Activated CD8-positive, alpha-beta memory T cell treated with anti-CD3 and anti-CD28 coated beads for 24 hours (primary cell): ENCODE results near the gene CBLB.

Source experiments
- DNase-seq: peaks from one replicate; pipeline ENCODE4 v3.0.0-alpha.2; 2020

The CBLB gene

GRCh38 chr3:105869861-105870755 is 1.3 kb upstream of the CBLB start:
- no peak for DNase-seq

GRCh38 chr3:105869531-105869833 is 670 bp upstream of the CBLB start:
- DNase-seq = no peak

- DNase-seq = peak; percentile 74
Measured at GRCh38 chr3:105868431-105868741, 426 bp downstream of the CBLB start.

GRCh38 chr3:105867712-105868430 is 941 bp downstream of the CBLB start:
- no peak for DNase-seq

DNA sequence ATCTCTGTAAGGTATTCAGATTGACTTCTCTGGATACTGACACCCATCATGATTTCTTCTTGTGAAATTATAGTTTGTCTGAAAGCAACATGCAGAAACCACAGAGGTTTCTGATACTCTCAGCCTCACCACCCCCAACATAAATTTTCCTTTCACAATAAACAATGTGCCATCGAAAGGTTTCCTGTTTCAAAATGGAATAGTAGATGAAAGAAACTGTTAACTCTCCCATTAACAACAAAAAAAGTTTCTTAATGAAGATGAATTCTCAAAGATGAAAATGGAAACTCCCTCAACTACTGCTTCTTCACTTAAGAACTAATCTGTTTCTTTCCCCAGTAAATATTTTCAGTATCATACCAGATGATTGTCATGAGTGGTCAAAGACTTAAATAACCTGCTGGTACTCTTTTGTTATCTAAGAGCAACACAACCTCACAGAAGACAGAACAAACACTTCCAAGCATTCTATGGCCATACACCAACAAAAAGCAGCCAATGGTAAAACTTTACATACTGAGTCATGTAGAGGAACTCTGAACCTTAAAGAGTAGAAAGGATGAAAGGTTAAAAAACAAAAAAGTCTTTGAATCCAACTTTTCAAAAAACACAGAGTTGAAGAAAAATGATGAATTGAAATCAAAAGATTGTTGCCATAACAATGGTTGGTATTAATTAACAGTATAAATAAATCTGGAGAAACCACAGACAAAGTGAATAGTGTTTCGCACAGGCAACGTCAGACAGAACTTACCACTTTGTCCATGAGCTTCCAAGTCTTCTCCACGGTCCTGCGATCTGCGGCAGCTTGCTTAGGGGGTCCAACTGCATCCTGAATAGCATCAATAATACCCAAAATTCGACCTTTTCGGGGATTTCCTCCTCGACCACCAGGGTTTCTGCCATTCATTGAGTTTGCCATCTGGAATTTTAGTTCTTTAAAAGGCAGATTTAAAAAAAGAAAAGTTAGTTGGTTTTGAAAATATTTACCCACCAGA is 1.9 kb downstream of the CBLB start:
- DNase-seq = no peak

- DNase-seq = no peak
Measured at GRCh38 chr3:105865867-105866350, 2.9 kb downstream of the CBLB start.

GRCh38 chr3:105865016-105865623 is 3.7 kb downstream of the CBLB start:
- no peak for DNase-seq

DNA sequence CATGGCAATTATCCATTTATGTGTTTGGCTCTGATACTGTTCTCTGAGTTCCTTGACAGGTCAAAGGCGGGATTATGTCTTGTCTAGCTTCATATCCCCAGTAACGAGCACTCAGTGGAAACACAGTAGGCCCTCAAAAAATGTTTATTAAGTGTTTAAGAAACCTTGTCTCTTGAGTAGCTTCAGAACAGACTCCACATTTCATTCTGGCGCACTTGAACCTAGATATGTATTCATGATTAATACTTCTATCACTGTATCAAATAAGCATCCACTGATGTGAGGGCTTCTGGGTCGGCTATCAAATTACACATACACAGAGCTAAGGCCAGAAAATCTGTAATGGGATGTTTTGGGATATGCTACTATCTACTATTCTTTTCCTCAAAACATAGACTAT is 4.6 kb downstream of the CBLB start:
- DNase-seq = no peak

DNA sequence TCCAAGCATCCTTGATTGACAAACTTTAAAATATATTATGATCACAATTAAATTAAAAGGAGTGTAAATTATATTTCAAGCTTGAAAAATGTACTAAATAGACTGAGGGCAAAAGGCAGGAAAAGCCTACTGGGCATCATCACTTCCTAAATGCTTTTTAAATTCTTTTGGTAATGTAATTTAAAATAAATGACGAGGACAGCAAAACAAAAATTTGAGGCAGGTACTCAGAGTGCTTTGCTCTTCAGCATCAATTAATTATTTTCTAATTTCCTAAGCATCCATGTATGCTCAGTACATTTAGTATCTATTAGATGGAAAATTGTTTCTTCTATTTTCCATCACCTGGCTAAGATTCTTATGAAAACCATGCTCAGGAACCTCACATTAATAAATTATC is 5.2 kb downstream of the CBLB start:
- no peak for DNase-seq

DNA sequence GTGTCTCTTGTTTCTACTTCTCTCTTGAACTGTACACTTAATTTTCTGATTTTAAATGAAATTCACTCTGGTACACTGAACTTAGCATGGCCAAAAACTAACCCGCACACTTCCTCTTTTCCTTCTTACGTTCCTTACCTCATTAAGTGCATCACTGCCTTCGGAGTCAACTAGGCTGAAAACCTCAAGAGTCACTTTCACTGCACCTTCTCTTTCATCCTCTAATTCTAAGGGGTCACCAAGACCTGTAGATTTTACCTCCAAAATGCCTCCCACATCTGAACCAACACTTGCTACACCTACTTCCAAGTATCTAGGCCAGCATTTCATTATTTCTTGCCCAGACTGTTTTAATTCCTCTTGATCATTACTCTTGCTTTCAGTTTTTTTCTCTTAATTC is 6.6 kb downstream of the CBLB start:
- DNase-seq = no peak

DNA sequence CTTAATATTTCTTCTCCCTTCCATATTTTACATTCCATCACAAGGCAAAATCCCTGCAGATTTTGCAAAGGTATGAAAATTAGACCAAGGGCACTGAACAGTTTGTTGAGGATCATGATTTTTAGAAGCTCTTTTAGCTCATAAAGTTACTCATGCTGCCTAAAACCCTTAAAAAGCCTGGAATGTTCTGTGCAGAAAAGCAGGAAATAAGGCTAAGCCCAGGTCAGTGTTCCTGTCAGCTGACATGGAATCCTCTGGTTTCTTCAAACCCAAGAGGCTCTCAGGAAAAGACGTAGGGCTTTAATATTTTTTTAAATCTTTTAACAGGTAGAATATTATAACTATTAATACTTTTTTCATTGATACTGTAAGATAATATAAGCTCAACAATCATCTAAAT is 8.2 kb downstream of the CBLB start:
- DNase-seq = no peak

DNA sequence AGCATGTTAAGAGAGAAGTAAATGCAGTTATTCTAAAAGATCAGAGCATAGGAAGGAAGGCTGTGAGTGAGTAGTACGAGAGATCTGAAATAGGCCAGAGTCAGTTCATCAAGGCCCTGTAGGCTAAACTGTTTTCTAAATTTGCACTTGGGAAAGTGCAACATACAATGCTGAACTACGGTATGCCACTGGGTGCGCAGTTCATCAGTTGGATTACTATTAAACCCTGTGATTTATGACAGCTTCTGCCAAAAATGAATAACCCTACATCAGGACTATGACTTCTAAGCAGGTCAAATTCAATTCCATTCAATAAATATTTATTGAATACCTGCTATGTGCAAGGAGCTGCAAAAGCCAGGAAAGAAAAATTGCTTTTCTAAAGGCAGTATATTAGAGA is 10.8 kb downstream of the CBLB start:
- no peak for DNase-seq

DNA sequence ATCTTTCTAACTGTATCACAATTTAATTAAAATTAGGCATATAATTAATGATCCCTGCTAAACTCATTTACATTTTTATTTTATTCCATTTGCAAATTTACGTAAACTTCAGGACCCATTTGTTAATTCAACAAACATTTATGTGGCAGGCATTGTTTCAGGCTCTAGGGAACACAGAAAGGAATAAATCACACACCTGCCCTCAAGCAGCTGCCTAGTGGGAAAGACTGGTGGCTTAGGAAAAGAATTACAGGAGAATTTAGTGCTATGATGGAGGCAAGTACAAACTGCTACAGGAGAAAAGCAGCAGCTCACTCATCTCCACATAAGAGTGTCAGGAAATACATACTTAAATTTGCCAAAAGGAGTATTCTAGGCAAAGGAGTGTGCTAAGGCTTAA is 11.2 kb downstream of the CBLB start:
- no peak for DNase-seq

GRCh38 chr3:105856605-105857004 is 12.2 kb downstream of the CBLB start:
- no peak for DNase-seq

GRCh38 chr3:105853801-105854432 is 14.9 kb downstream of the CBLB start:
- no peak for DNase-seq

GRCh38 chr3:105851582-105851981 is 17.2 kb downstream of the CBLB start:
- no peak for DNase-seq

DNA sequence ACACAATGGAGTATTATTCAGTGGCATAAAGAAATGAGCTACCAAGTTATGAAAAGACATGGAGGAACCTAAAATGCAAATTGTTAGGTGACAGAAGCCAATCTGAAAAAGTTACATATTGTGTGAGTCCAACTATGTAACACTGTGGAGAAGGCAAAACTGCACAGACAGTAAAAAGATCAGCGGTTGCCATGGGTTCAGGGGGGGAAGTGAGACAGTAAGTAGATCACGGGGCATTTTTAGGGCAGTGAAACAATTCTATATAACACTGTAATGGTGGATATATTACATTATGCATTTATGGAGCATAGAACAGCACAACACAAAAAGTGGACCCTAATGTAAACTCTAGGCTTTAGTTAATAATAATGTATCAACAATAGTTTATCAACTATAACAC is 17.6 kb downstream of the CBLB start:
- DNase-seq = no peak

DNA sequence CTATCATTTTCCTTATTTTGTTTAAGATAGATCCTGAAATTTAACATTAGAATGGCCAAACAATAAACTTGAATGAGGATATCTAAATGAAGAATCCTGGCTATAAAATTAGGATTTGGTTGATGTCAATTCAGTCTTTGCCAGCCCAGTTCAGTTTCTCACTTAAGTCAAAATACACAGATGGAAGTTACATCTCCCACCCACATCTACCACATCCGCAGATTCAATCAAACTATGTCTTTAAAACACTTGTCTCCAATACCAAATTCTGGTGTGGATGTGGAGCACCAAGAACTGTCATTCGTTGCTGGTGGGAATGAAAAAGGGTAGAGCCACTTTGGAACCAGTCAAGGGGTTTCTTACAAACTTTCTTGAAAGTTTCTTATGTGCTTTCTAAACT is 18.2 kb downstream of the CBLB start:
- DNase-seq = no peak

DNA sequence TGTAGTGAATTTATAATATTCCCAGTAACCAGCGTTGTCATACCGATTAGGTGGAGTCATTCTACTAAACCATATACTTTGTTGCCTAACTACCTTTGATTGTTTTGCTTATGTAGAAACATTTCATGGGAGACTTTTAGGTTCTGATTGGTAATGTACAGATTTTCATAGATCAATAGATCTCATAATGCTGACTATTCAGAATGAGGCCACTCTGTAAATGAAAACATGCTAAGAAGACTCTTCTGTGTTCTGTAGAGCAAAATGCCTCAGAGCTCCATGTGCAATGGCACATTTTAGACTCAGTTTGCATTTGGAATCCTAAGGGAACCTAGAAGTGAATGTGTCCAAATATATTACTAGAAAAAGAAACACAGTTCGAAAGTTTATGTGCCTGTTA is 20.0 kb downstream of the CBLB start:
- no peak for DNase-seq

GRCh38 chr3:105847865-105848264 is 20.9 kb downstream of the CBLB start:
- DNase-seq = no peak

- no peak for DNase-seq
Measured at GRCh38 chr3:105847452-105847851, 21.4 kb downstream of the CBLB start.

- DNase-seq = no peak
Measured at GRCh38 chr3:105846809-105847208, 22.0 kb downstream of the CBLB start.
